CD4-positive, alpha-beta T cell treated with Interleukin-17A for 1 hour (primary cell): ENCODE results near the gene PDGFRB.

Source experiments
- DNase-seq: peaks from one replicate; pipeline ENCODE4 v3.0.0-alpha.2; 2020

Gene PDGFRB

GRCh38 chr5:150162142-150162513, 6.5 kb upstream of the PDGFRB start:
- DNase-seq: no peak

DNA sequence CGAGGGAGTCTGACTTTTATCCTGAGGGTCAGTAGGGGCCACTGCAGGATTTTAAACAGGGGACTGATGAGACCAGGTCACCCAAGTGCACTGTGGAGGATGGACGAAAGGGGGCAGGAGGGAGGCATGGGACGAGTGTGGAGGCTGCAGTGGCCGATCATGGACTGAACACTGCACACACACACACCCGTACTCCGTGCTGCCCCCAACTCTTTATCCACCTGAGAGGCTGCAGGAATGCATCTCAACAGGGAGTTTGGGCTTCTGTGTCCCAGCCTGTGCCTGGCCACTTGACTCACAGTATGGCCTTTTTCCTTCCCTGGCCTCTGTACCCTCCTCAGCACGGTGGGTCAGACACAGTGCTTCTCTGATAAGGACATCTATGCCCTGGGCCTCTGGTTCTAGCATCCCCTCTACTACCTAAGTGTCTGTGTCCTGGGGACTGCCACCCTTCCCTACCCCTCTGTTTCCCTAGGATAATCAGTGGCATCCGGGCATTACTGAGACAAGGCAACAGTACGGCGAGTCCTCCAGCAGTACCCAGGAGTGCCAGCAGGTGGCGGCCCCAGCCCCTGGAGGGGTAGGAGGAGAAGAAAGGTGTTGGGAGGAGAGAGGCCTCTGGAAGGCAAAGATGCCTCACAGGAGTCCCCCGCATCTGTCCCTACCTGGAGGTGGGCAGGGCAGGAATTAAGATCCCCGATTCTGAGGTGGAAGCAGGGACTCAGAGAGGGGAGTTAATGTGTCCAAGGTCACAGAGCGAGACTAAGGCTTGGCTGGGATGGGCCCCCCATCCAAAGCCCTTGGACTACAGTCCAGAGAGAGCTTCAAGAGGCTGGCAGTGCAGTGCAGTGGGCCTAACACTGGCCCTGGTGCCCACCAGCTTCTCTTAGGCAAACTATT, 5.8 kb upstream of the PDGFRB start:
- peak; percentile 69 for DNase-seq

GRCh38 chr5:150160448-150161081, 4.9 kb upstream of the PDGFRB start:
- DNase-seq: no peak

GRCh38 chr5:150159741-150160179, 4.1 kb upstream of the PDGFRB start:
- DNase-seq: no peak

DNA sequence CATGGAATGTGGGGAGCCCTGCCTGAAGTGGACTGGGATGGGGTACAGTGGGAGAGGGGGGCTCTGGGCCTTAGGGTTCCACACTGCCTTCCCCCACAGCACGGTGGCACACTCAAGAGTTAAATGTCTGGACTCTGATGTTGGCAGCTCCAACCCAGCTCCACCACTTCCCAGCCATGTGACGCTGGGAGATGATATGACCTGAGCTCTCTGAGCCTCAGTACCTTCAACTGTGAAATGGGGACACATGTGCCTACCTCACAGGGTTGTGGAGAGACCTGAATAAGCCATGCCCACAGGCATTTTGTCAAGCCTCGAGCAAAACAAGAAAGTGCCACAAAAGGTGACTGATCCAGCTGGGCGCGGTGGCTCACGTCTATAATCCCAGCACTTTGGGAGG, 3.4 kb upstream of the PDGFRB start:
- DNase-seq: no peak

DNA sequence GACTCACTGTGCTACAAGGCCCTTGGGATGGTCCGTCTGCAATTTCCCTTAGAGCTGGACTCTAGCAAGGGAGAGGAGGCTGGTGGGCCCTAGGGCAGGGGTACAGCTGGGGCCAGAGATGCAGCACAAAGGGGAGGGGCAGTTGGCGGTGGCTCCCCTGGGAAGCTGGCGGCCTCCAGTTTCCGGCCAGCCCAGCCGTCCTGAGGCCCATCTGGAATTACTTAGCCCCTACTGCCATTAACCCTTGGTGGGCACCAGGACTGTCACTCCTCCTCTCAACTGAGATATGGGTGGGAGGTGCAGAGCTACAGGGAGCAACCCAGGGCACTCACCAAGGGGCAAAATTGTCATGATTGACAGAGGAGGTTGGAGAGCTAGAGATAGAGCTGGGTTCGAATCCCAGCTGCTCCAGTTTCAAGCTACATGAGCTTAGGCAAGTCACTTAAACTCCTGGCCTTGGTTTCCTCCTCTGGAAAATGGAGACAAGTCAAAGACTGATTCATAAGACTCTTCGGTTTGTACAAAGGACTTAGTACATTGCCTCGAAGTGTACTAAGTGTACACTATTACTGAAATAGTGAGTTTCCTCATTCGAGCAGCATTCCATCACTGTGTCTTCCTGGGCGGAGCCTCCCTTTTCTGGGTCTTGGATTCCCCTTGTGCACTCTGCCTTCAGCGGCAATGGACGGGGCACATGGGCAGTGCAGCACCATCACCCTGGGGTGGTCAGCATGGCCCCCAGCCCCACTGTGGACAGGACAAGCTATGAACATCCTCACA, 2.7 kb upstream of the PDGFRB start:
- no peak for DNase-seq

DNA sequence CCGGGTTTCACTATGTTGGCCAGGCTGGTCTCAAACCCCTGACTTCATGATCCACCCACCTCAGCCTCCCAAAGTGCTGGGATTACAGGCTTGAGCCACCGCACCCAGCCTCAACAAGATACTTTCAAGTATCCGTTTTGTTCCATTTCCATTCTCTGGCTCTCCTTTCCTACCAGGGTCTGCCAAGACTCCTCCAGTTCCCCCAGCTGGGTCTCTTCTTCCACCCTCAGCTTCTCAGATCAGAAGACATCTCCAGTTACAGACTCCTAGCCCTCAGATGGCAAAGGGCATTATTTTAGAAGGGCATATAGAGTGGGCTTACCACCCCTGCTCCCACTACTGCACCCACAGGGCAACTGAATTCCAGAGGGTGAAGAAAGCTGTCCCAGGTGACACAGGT, 1.5 kb upstream of the PDGFRB start:
- DNase-seq: no peak

- DNase-seq: no peak
Measured at GRCh38 chr5:150156540-150156939, 895 bp upstream of the PDGFRB start.

DNA sequence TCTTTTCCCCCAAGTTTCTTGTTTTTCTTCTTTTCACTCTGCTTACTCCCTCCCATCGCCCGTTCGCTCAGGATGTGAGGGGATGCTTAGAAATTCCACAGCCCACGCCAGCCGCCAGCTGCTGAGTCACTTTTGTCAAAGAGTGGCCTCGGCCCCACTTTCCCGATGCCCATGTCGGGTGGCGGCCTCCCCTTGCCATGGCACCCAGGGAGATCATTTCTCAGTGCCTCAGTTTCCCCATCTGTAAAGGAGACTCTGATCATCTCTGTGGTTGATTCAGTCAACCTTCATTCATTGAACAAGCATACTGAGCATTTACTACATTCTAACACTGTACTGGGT, 353 bp upstream of the PDGFRB start:
- no peak for DNase-seq

- DNase-seq: no peak
Measured at GRCh38 chr5:150154618-150155128, 972 bp downstream of the PDGFRB start.

DNA sequence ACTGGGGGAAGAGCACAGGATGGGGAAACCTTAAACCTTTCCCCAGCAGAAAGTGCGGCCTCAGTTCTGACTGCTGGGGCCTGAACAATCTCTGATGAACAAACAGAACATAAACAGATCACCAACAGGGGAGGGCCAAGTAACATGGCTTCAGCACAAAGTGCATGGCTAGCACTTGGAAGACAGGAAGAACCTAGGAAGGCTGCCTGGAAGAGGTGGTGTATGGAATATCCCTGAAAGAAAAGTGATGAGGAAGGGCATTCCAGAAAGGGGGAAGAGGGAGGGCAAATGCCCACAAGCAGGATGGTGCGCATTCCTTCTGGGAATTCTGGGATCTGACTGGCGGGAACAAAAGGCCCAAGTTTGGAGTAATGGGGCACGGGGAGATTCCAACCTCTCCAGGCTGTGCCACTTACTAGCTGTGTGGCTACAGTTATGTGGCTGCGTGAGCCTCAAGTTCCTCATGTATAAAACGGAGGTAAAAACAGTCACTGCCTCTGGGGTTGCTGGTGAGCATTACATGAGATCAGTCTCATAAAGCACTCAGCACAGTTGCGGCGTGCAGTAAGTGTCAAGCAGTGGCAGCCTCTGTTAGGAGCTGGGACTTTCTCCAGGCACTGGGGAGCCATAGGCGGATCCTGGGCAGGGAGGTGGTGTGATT, 1.6 kb downstream of the PDGFRB start:
- DNase-seq: peak; percentile 12

- no peak for DNase-seq
Measured at GRCh38 chr5:150153483-150153882, 2.2 kb downstream of the PDGFRB start.

GRCh38 chr5:150152636-150153462, 2.8 kb downstream of the PDGFRB start:
- no peak for DNase-seq

DNA sequence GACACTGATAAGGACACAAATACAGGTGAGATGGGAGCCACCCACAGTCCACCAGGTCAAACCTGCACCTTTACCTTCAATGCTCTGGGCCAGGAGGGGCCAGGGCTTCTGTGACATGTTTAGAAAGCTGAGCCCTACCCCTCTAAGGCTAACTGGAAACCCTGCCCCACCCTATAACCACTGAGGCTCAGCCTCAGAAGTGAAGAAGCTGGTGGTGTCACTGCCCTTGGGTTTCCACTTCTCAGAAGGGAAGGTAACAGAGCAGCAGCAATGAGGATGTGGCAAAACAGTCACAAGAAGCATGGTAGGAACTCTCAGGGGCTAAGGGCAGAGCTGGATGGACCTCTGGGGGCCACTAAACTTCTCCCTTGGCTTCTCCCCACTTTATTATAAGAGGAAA, 6.0 kb downstream of the PDGFRB start:
- DNase-seq: no peak

DNA sequence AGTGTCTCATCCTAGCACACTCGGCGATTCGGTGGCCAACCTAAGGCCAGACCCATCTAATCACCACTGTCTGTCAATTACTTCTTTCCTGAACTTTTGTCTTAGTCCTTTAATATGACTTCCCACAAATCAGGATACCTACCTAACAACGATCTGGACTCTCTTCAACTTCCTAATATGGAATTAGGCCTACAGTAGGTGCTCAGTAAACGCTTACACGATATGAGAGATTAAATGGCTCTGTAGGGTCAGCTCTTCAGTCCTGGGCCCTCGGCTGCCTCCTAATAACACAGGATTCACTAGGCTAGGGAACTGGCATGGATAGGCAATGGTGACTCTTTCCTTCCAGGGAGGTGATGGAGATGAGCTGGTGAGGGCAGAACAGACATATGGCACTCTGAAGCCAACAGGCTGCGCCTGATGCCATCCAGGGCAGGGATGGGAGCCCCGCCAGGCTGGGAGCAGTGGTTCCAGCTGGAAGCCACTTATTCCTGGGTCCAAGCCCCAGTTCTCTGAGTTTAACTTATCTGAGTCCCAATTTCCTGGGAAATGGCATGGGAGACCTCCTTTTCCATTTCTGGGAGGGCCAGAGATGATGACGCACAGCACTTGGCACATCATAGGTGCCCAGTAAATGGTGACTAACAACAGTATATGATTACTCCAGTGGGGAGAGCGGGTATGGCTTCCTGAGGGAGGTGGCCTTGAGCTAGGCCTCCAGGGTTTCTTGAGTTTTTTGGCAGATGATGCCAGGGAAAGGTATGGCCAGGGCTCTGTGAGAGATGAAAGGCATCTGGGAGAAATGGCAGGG, 7.3 kb downstream of the PDGFRB start:
- DNase-seq: no peak

DNA sequence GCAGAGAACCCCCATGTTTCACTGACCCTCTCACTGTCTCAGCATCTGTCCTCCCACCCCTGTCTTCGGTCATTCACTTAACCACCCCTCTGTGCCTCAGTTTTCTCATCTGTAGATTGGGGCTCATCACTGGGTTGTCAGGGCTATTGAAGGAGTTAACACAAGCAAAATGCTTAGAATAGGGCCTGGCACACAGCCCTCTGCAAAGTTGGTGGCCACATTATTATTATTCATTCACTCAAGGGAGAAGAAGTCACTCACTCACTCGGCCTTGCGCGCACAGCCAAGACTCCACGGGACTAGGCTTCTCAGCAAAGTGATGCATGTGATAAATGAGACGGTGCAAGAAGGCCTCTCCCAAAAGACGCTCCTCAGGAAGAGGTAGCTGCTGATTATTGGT, 8.0 kb downstream of the PDGFRB start:
- no peak for DNase-seq

DNA sequence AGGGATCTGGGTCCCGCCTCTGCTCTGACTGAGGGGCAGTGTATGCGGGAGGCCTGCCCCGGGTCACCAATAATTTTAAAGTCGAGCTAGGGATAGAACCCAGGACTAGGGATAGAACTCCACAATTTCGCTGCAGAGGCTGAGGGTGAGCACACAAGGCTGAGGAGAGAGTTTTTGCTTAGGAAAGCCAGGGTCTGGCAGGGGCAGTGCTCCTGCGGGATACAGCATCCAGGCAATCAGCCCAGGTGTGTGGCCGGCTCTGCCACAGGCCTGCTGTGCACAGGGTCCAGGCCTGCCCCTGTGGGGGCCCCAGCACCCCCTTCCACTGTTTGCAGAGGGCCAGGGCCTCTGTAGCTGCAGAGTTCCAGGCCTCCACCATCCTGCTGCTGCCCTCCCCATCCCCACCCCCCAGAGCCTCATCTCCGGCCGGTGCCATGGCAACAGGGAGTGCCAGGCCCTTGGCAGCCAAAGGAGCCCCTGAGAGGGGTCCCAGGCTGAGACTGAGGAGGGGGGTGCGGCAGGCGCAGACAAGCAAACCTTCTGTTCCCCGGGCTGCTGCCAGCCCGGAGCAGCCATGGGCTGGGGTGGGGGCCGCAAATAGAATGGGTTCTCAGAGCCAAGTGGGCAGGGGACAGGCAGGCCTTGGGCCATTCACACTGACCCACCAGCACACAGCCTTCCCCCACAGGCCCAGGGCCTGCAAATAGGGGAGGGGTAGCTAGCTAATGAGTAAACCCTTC, 8.6 kb downstream of the PDGFRB start:
- no peak for DNase-seq

DNA sequence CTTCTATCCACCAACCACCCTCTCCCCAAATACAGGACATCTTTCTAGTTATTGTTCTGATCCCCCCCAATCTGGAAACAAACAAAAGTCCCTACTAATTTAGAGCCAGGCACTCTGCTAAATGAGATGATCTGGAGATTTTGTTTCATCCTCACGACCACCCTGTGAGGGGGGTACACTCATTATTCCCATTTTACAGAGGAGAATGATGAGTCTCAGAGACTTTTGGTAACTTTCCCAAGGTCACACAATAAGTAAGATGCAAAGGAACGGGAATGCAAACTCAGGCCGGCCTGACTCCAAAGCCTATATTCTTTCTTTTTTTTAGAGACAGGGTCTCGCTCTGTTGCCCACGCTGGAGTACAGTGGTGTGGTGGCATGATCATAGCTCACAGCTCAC, 9.4 kb downstream of the PDGFRB start:
- DNase-seq: no peak

DNA sequence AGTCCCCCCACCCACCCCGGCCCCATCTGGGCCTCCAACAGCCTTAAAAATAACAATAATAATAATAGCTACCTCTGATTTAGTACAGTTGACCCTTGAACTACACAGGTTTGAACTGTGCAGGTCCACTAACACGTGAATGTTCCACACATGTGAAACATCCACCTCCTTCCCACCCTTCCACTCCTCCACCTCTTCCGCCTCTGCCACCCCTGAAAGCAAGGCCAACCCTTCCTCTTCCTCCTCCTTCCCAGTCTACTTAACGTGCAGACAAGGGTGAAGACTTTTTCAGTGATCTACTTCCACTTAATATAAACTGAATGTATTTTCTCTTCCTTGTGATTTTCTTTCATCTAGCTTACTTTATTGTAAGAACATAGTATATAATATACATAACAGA, 10.8 kb downstream of the PDGFRB start:
- no peak for DNase-seq

- no peak for DNase-seq
Measured at GRCh38 chr5:150144246-150144801, 11.3 kb downstream of the PDGFRB start.
